ENCODE measurements around the gene ST3GAL4. TPM values are rescaled to one million over a fixed set of nuclear protein-coding genes. Genes with fewer than 3 reads are reported as not detected.

The ST3GAL4 gene
- total and polyA plus RNA-seq, 10 of the 15 experiments (the other 5 are each of a cell fraction or from before 2014, with no cell fraction given): 3.8 to 8.1 (median 6.5) TPM; not detected in 2

- SMC1A ChIA-PET (ENCODE audit: uncharacterized antibody, unreplicated experiment): interaction anchor here (1.1 kb wide), 1 partner anchor 80 kb away, joined by 3 read pairs; no protein-coding TSS in a partner anchor
- CTCF ChIA-PET: interaction anchor here (1.1 kb wide), 1 partner anchor 42 kb away, joined by 3 read pairs; no protein-coding TSS in a partner anchor
- POLR2A ChIA-PET: no interaction called here
- Histone ChIP-seq H2AFZ (ENCODE audit: control insufficient read depth, low read depth, low read length) (no peak overlapping the region), H3K4me1 (ENCODE audit: control insufficient read depth, insufficient read depth, low read length) (peaks cover 9% of the 10 kb centered on the region), H3K4me2 (ENCODE audit: control insufficient read depth, insufficient read depth) (no peak overlapping the region), H3K79me2 (ENCODE audit: control insufficient read depth, insufficient read depth, low read length) (no peaks in the 10 kb centered on the region), H3K27ac (ENCODE audit: control insufficient read depth, insufficient read depth) (no peak overlapping the region), H3K27me3 (replicated peaks in 1 of 2; ENCODE audit: control insufficient read depth in 2 of 2, insufficient read depth in 2 of 2, low read length in 1 of 2) (no peaks in the 10 kb centered on the region), H3K9me3 (replicated peaks; ENCODE audit: control insufficient read depth, insufficient read depth, low read length) (no peaks in the 10 kb centered on the region), H3K9ac (ENCODE audit: control insufficient read depth, insufficient read depth, low read length) (no peak overlapping the region), H4K20me1 (ENCODE audit: control insufficient read depth, insufficient read depth) (no peaks in the 10 kb centered on the region), H3K4me3 (no peak overlapping the region), H3K36me3 (ENCODE audit: control insufficient read depth in 2 of 2, insufficient read depth in 2 of 2, low read length in 1 of 2) (no peaks in the 10 kb centered on the region)
- no TSS peak for BruUV-seq (replicated peaks)
- TF ChIP-seq ELK1 (IDR thresholded peaks at IDR 0.05; ENCODE audit: low read depth, low read length) (no peak), MEF2B (IDR thresholded peaks at IDR 0.05; ENCODE audit: partially characterized antibody, poor library complexity, severe bottlenecking) (no peak), CREM (IDR thresholded peaks at IDR 0.05; ENCODE audit: low read depth) (no peak), MEF2A (IDR thresholded peaks at IDR 0.05; ENCODE audit: insufficient read depth, low read depth, low read length) (no peak), MTA2 (IDR thresholded peaks at IDR 0.05; ENCODE audit: low read depth) (no peak), ATF3 (IDR thresholded peaks at IDR 0.05; ENCODE audit: borderline replicate concordance, extremely low read depth, low read depth, low read length) (no peak), FOXK2 (IDR thresholded peaks at IDR 0.05) (no peak), NR2F1 (conservative IDR thresholded peaks at IDR 0.05) (no peak)
- in situ Hi-C loops (cut with MboI): no loop called here
- DNase-seq (ENCODE audit: low read depth, low spot score) (no peak), ATAC-seq (no peak; the same call in 2 of the 3 replicates), FAIRE-seq (no peak)
- 75% methylated on average over 6 of the region's 7 CpGs for WGBS (ENCODE audit: insufficient coverage, insufficient replicate concordance, low lambda C conversion rate, missing lambda C conversion rate)
- intact Hi-C loops (cut with micrococcal nuclease; ENCODE audit: unreplicated experiment): no loop called here
- RAD21 ChIA-PET (ENCODE audit: unreplicated experiment): no interaction called here
Measured at GRCh38 chr11:126391286-126391954, 35.9 kb downstream of the ST3GAL4 start.

Data from GM12878 (cell line).